HG03575 (cell line): ENCODE results near the gene INHBC.

Experiments used
- ATAC-seq: cut with Tn5 transposase; IDR thresholded peaks from one replicate; pipeline ENCODE4 v1.9.1; 2021; ENCODE audit not compliant: unreplicated experiment, insufficient number of reproducible peaks, low FRiP score; ENCODE audit errors: extremely low read depth

INHBC gene

GRCh38 chr12:57497223-57498131, 62.9 kb downstream of the INHBC start:
- no peak for ATAC-seq

GRCh38 chr12:57498132-57498502, 63.5 kb downstream of the INHBC start:
- ATAC-seq: no peak

GRCh38 chr12:57498571-57498970, 64.0 kb downstream of the INHBC start:
- ATAC-seq: no peak

GRCh38 chr12:57500213-57500612, 65.6 kb downstream of the INHBC start:
- ATAC-seq: no peak
